ENCODE measurements around the gene KLHL21.
"Not testable (repeated sequence)": the region's sequence is repeated elsewhere in the genome, so short reads cannot be mapped to it uniquely, and the experiment has no call there.

Gene KLHL21

GRCh38 chr1:6602669-6603237 is at the start of gene KLHL21:
KLHL21 (minus strand) TSS chr1:6602869; CDS start chr1:6602817, 52 bp downstream.
- peak; percentile 70 for DNase-seq

GRCh38 chr1:6651909-6652308 is 49.2 kb upstream of the KLHL21 start:
- DNase-seq, result no peak

GRCh38 chr1:6648556-6648955 is 45.9 kb upstream of the KLHL21 start:
- no peak for DNase-seq

- DNase-seq, result peak; percentile 64
Measured at GRCh38 chr1:6646499-6647148, 44.0 kb upstream of the KLHL21 start.

GRCh38 chr1:6645018-6645417 is 42.3 kb upstream of the KLHL21 start:
- no peak for DNase-seq

GRCh38 chr1:6640867-6641266 is 38.2 kb upstream of the KLHL21 start:
- not testable (repeated sequence) for DNase-seq

GRCh38 chr1:6638226-6638625 is 35.6 kb upstream of the KLHL21 start:
- no peak for DNase-seq

- no peak for DNase-seq
Measured at GRCh38 chr1:6637770-6638169, 35.1 kb upstream of the KLHL21 start.

GRCh38 chr1:6636778-6637177 is 34.1 kb upstream of the KLHL21 start:
- not testable (repeated sequence) for DNase-seq

- DNase-seq, result no peak
Measured at GRCh38 chr1:6635910-6636760, 33.5 kb upstream of the KLHL21 start.

GRCh38 chr1:6635161-6635909 is 32.7 kb upstream of the KLHL21 start:
- DNase-seq, result no peak

- no peak for DNase-seq
Measured at GRCh38 chr1:6634371-6635052, 31.8 kb upstream of the KLHL21 start.

GRCh38 chr1:6632588-6633514 is 30.2 kb upstream of the KLHL21 start:
- DNase-seq, result no peak

- no peak for DNase-seq
Measured at GRCh38 chr1:6631058-6631457, 28.4 kb upstream of the KLHL21 start.

- no peak for DNase-seq
Measured at GRCh38 chr1:6630027-6630426, 27.4 kb upstream of the KLHL21 start.

GRCh38 chr1:6628971-6629479 is 26.4 kb upstream of the KLHL21 start:
- DNase-seq, result no peak

- DNase-seq, result no peak
Measured at GRCh38 chr1:6627841-6628545, 25.3 kb upstream of the KLHL21 start.

GRCh38 chr1:6627031-6627430 is 24.4 kb upstream of the KLHL21 start:
- no peak for DNase-seq

- DNase-seq, result no peak
Measured at GRCh38 chr1:6625584-6626149, 23.0 kb upstream of the KLHL21 start.

Data from NCI-H2171 treated with DMSO at 0.1 percent for 48 hours (cell line).